ENCODE measurements around the gene LRRC71.

DNA sequence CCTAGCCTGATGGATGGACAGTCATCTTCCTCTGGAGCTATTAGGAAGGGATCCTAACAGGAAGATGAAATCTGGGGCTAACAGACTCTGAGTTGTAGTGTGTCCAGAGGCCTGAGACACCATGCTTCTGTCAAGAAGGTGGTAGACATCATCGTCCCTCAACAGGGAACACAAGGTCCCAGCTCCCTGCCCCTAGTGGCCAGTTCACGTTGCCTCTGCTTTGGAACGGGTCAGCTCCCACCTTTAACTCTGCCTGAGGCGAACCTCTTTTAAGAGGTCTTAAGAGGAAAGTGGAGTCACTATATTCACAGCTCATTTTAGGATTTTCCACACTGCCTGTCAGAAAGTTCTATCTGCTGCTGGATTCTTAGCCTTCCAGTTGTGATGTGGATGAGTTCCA, 28.3 kb downstream of the LRRC71 start:
- TF ChIP-seq CTCF (IDR thresholded peaks at IDR 0.05), result no peak
- no peak for TF ChIP-seq EP300 (IDR thresholded peaks at IDR 0.05)
